A549 (cell line): Measurements from ENCODE around the gene PLCH1. TPM values are rescaled to one million over a fixed set of nuclear protein-coding genes. Genes with fewer than 3 reads are reported as not detected.

ENCODE experiments used
- ATAC-seq, 2 experiments: fragments of 200-7000 bp in 1 of 2; fragments of >200 bp in 1 of 2; cut with Nextera tagmentation in 1 of 2; cut with Tn5 transposase in 1 of 2; 3 replicates each; pipeline versions ENCODE4 v1.8.0 to v1.9.1; 2018 to 2020; ENCODE audit warnings: mild to moderate bottlenecking in 1 of 2, moderate library complexity in 1 of 2
- CTCF ChIA-PET: fragments of 300-600 bp; sonication (Branson Sonifier 250); formaldehyde crosslinking; extraction: SDS; loops from one replicate; lab custom pipeline; 2021; ENCODE audit warnings: antibody characterized with exemption, inconsistent platforms; lab: Yijun Ruan, JAX
- POLR2A ChIA-PET: fragments of 350-600 bp; formaldehyde crosslinking; extraction: SDS; loops from one replicate; lab custom pipeline; 2021; ENCODE audit warnings: antibody characterized with exemption, inconsistent platforms; lab: Yijun Ruan, JAX
- DNase-seq, 2 experiments: peaks; one replicate each; pipeline versions ENCODE4 v3.0.0 to v3.0.0-alpha.2; 2011 to 2016; ENCODE audit warnings: low read depth in 1 of 2, low spot score in 1 of 2
- FAIRE-seq: peaks from 2 replicates; lab custom pipeline; 2011; peaks lifted over from hg19 to GRCh38; lab: Jason Lieb, UNC
- H3K27ac ChIP-seq, 2 experiments: fragments of >200 bp; sonication (Bioruptor Twin); formaldehyde crosslinking; 3 replicates each; pipeline ENCODE4 v1.5.1; 2016 to 2017
- H3K4me1 ChIP-seq: fragments of >200 bp; sonication (Bioruptor Twin); formaldehyde crosslinking; 3 replicates; pipeline ENCODE4 v1.6.1; 2016
- H3K4me2 ChIP-seq: fragments of >200 bp; sonication (Bioruptor Twin); formaldehyde crosslinking; 3 replicates; pipeline ENCODE4 v1.6.1; 2016
- H3K4me3 ChIP-seq: fragments of >200 bp; sonication (Bioruptor Twin); formaldehyde crosslinking; 3 replicates; pipeline ENCODE4 v1.5.1; 2016
- H3K9me3 ChIP-seq: fragments of >200 bp; sonication (Bioruptor Twin); formaldehyde crosslinking; 3 replicates; pipeline ENCODE4 v1.6.1; 2016
- CBX2 ChIP-seq: fragments of 200-600 bp; sonication (generic); IDR thresholded peaks from 2 replicates; pipeline ENCODE4 v1.6.1; 2016; ENCODE audit warnings: low read depth, mild to moderate bottlenecking, borderline replicate concordance
- CEBPB ChIP-seq, 2 experiments: fragments of >200 bp in 1 of 2; sonication (Bioruptor Twin) in 1 of 2; formaldehyde crosslinking in 1 of 2; IDR thresholded peaks; 2 replicates each; pipeline ENCODE4 v1.6.1; 2012 to 2016
- CHD2 ChIP-seq: fragments of 150-350 bp; IDR thresholded peaks from 2 replicates; pipeline ENCODE4 v1.6.1; 2014; ENCODE audit warnings: low read length; ENCODE audit not compliant: partially characterized antibody
- EHMT2 ChIP-seq: fragments of 200-600 bp; sonication (generic); IDR thresholded peaks from 2 replicates; pipeline ENCODE4 v1.6.1; 2016; ENCODE audit warnings: antibody characterized with exemption, low read depth, mild to moderate bottlenecking, moderate library complexity
- EP300 ChIP-seq, 2 experiments: fragments of >200 bp; sonication (Bioruptor Twin); formaldehyde crosslinking; IDR thresholded peaks; 2 replicates in 1 of 2; 3 replicates in 1 of 2; pipeline ENCODE4 v1.6.1; 2016 to 2017
- ESRRA ChIP-seq: fragments of 150-350 bp; IDR thresholded peaks from 2 replicates; pipeline ENCODE4 v1.6.1; 2014; ENCODE audit warnings: mild to moderate bottlenecking, low read length, borderline replicate concordance
- FOSL2 ChIP-seq, 2 experiments: fragments of 450-650 bp in 1 of 2; fragments of >200 bp in 1 of 2; sonication (Bioruptor Twin) in 1 of 2; formaldehyde crosslinking; IDR thresholded peaks; 2 replicates each; pipeline versions ENCODE4 v1.5.0 to v1.6.1; 2016 to 2020; ENCODE audit warnings: mild to moderate bottlenecking in 1 of 2, moderate library complexity in 1 of 2
- GATA3 ChIP-seq: IDR thresholded peaks from 2 replicates; pipeline ENCODE4 v1.6.1; 2012; ENCODE audit warnings: borderline replicate concordance
- HDAC2 ChIP-seq: fragments of 200-600 bp; sonication (generic); IDR thresholded peaks from 2 replicates; pipeline ENCODE4 v1.6.1; 2016
- HOXB13 ChIP-seq: fragments of 250-450 bp; sonication (Bioruptor Pico); IDR thresholded peaks from 2 replicates; pipeline ENCODE4 v1.5.0; 2020; ENCODE audit warnings: low read depth, mild to moderate bottlenecking, moderate library complexity
- HOXB5 ChIP-seq: fragments of 250-450 bp; sonication (Bioruptor Pico); IDR thresholded peaks from 2 replicates; pipeline ENCODE4 v1.5.0; 2020; ENCODE audit warnings: mild to moderate bottlenecking, moderate library complexity
- KDM5A ChIP-seq: fragments of 200-600 bp; sonication (generic); IDR thresholded peaks from 2 replicates; pipeline ENCODE4 v1.6.1; 2016; ENCODE audit warnings: antibody characterized with exemption, mild to moderate bottlenecking
- MAFK ChIP-seq: fragments of 450-650 bp; IDR thresholded peaks from 2 replicates; pipeline ENCODE4 v1.6.1; 2014; ENCODE audit not compliant: partially characterized antibody
- MYC ChIP-seq: IDR thresholded peaks from 2 replicates; pipeline ENCODE4 v1.6.1; 2012; ENCODE audit warnings: mild to moderate bottlenecking, inconsistent platforms, low read length, improper control_type of control experiment, borderline replicate concordance
- NR3C1 ChIP-seq: fragments of >200 bp; sonication (Bioruptor Twin); formaldehyde crosslinking; IDR thresholded peaks from 3 replicates; pipeline ENCODE4 v1.6.1; 2017
- PHF8 ChIP-seq: fragments of 200-600 bp; sonication (generic); IDR thresholded peaks from 2 replicates; pipeline ENCODE4 v1.6.1; 2016; ENCODE audit warnings: low read depth, mild to moderate bottlenecking, antibody characterized with exemption, moderate library complexity, borderline replicate concordance
- RFX5 ChIP-seq: fragments of 450-650 bp; IDR thresholded peaks from 2 replicates; pipeline ENCODE4 v1.7.1; 2014; ENCODE audit warnings: antibody characterized with exemption, mild to moderate bottlenecking, moderate library complexity
- RNF2 ChIP-seq: fragments of 200-600 bp; sonication (generic); IDR thresholded peaks from 2 replicates; pipeline ENCODE4 v1.6.1; 2016; ENCODE audit warnings: low read depth, mild to moderate bottlenecking, antibody characterized with exemption, moderate library complexity, borderline replicate concordance
- SREBF2 ChIP-seq: fragments of 450-650 bp; IDR thresholded peaks from 2 replicates; pipeline ENCODE4 v1.6.1; 2014; ENCODE audit warnings: mild to moderate bottlenecking, moderate library complexity
- TFCP2L1 ChIP-seq: fragments of 250-450 bp; sonication (Bioruptor Pico); IDR thresholded peaks from 2 replicates; pipeline ENCODE4 v1.5.0; 2021; ENCODE audit warnings: mild to moderate bottlenecking
- ZC3H11A ChIP-seq: fragments of 450-650 bp; IDR thresholded peaks from 2 replicates; pipeline ENCODE4 v1.6.1; 2014; ENCODE audit warnings: antibody characterized with exemption, mild to moderate bottlenecking
- ZFP36 ChIP-seq: fragments of 450-650 bp; IDR thresholded peaks from 2 replicates; pipeline ENCODE4 v1.6.1; 2014; ENCODE audit warnings: borderline replicate concordance; ENCODE audit not compliant: partially characterized antibody
- WGBS: methylation state at CpG from one replicate; pipeline ENCODE4 v1.1.6; 2017; ENCODE audit errors: missing lambda C conversion rate; 5-methylcytosine and 5-hydroxymethylcytosine counted together
- polyA plus RNA-seq, 4 experiments: library from polyadenylated mRNA; depleted of rRNA in 3 of 4; stranded (reverse); fragments of >200 nt; fragmentation: RNase III in 1 of 4; extraction: RNeasy Plus Mini Kit Qiagen cat#74134 plus additional on column Dnase treatment in 1 of 4; gene quantifications; 2 replicates in 3 of 4; 3 replicates in 1 of 4; pipeline ENCODE4 v1.2.3, GENCODE V29; 2011 to 2017

Gene PLCH1
- polyA plus RNA-seq, 2 of the 4 experiments (the other 2 are of a cell fraction), result 2.1 to 11.1 TPM

- TF ChIP-seq CBX2 (no peak), RFX5 (no peak), MAFK (no peak), SREBF2 (no peak), TFCP2L1 (CRISPR knock-in tag) (no peak), CEBPB (IDR thresholded peaks at IDR 0.05) (no peak), HOXB13 (CRISPR knock-in tag) (no peak)
- TF ChIP-seq, all 56 proteins: peak for 0
Observed at GRCh38 chr3:155502630-155503029, 242.2 kb downstream of the PLCH1 start (continued).

- H3K9me3 ChIP-seq, result no peaks in the 10 kb centered on the region
Observed at GRCh38 chr3:155500194-155500818, 244.6 kb downstream of the PLCH1 start.

GRCh38 chr3:155497930-155498647 is 246.8 kb downstream of the PLCH1 start:
- Histone ChIP-seq H3K9me3 (no peaks in the 10 kb centered on the region), H3K4me1 (peaks cover 9% of the 10 kb centered on the region), H3K27ac (peak overlapping the region; percentile 57 to 66), H3K4me3 (no peak overlapping the region), H3K4me2 (peak overlapping the region; percentile 48)
- FAIRE-seq (no peak), ATAC-seq (peak; percentile 77 to 98; a peak in 5 of 6 replicates), DNase-seq (peak; percentile 32 to 56)
- ChIA-PET POLR2A (no interaction called here), CTCF (no interaction called here)
- TF ChIP-seq PHF8 (no peak), HOXB13 (CRISPR knock-in tag) (no peak), EHMT2 (no peak), HDAC2 (no peak), EP300 (IDR thresholded peaks at IDR 0.05) (no peak), FOSL2 (IDR thresholded peaks at IDR 0.05) (no peak), FOSL2 (CRISPR knock-in tag; IDR thresholded peaks at IDR 0.05) (peak; percentile 79)
- WGBS, result 73% methylated on average over 5 of the region's 5 CpGs

More at GRCh38 chr3:155500194-155500818, 244.6 kb downstream of the PLCH1 start:
- ChIA-PET POLR2A (no interaction called here), CTCF (no interaction called here)
- Histone ChIP-seq H3K4me3 (no peak overlapping the region), H3K27ac (no peak overlapping the region), H3K4me1 (peaks cover 9% of the 10 kb centered on the region), H3K4me2 (no peak overlapping the region)
- FAIRE-seq, result no peak
- DNase-seq, result no peak
- ATAC-seq, result no peak
- TF ChIP-seq CHD2, result no peak
- 87% methylated on average over 4 of the region's 4 CpGs for WGBS

- H3K4me3 ChIP-seq, result no peak overlapping the region
- no peak for ATAC-seq
- H3K4me1 ChIP-seq, result peaks cover 9% of the 10 kb centered on the region
- FAIRE-seq, result no peak
- H3K4me2 ChIP-seq, result no peak overlapping the region
- no peak for DNase-seq
- TF ChIP-seq MYC, result no peak
- no peak for TF ChIP-seq RNF2
- TF ChIP-seq ESRRA, result no peak
- no peak for TF ChIP-seq HOXB5 (CRISPR knock-in tag)
- no peak for TF ChIP-seq NR3C1
- TF ChIP-seq ZC3H11A, result no peak
- TF ChIP-seq GATA3, result no peak
- no peak for TF ChIP-seq KDM5A
- TF ChIP-seq ZFP36, result no peak
- H3K27ac ChIP-seq, result no peak overlapping the region
- ChIA-PET CTCF (no interaction called here), POLR2A (no interaction called here)
- H3K9me3 ChIP-seq, result no peaks in the 10 kb centered on the region
Observed at GRCh38 chr3:155496206-155496605, 248.7 kb downstream of the PLCH1 start.
